M059J (cell line): ENCODE results near the gene CLEC4D. TPM values are rescaled to one million over a fixed set of nuclear protein-coding genes. Genes with fewer than 3 reads are reported as not detected.

Experiments used
- total RNA-seq: library from RNA; depleted of rRNA; stranded (reverse); fragments of >200 nt; shearing (Covaris generic); gene quantifications from 2 replicates; pipeline ENCODE4 v1.2.3, GENCODE V29; 2014; rRNA removed

The CLEC4D gene
- total RNA-seq, 1 experiment from 2014 or later: not detected

Other genes starting within 250 kb of the CLEC4D start
- not detected in 2 replicates for gene CLEC6A, start 57.5 kb upstream of the CLEC4D start, total RNA-seq
- not detected in 2 replicates for gene CLEC4E, start 27.4 kb downstream of the CLEC4D start, total RNA-seq
- not detected in 2 replicates for gene AICDA, start 99.4 kb downstream of the CLEC4D start, total RNA-seq
- gene MFAP5, start 149.3 kb downstream of the CLEC4D start, total RNA-seq: not detected in 2 replicates
- gene RIMKLB, start 184.5 kb downstream of the CLEC4D start, total RNA-seq: 4.0 and 9.2 TPM in 2 replicates